Measurements from ENCODE around the gene GNPTG.

Gene GNPTG

GRCh38 chr16:1324286-1324826 is 27.4 kb upstream of the GNPTG start:
- H3K9me3 ChIP-seq (ENCODE audit: insufficient read depth, low read length): no peaks in the 10 kb centered on the region
- peaks cover 31% of the 10 kb centered on the region for H3K36me3 ChIP-seq (replicated peaks; ENCODE audit: low read depth, low read length)
- peaks cover 15% of the 10 kb centered on the region; the same call in 1 of the 2 replicates for H4K20me1 ChIP-seq (ENCODE audit: insufficient read depth, low read length)
- no peak overlapping the region for H3K4me3 ChIP-seq (ENCODE audit: low read length)
- no peak overlapping the region for H2AFZ ChIP-seq (ENCODE audit: low read depth, low read length)
- H3K4me2 ChIP-seq (ENCODE audit: low read length): no peak overlapping the region
- H3K79me2 ChIP-seq (ENCODE audit: low read length): peaks cover 2% of the 10 kb centered on the region; the same call in 1 of the 2 replicates
- TF ChIP-seq CTCF (IDR thresholded peaks at IDR 0.05; ENCODE audit: low read depth, low read length): no peak
- TF ChIP-seq EZH2phosphoT487 (IDR thresholded peaks at IDR 0.05; ENCODE audit: low read depth): no peak
- no peaks in the 10 kb centered on the region for H3K27me3 ChIP-seq (ENCODE audit: low read depth, low read length)
- H3K27ac ChIP-seq (ENCODE audit: low read length): no peak overlapping the region
- peaks cover 15% of the 10 kb centered on the region for H3K4me1 ChIP-seq (ENCODE audit: low read length)
- no peak overlapping the region for H3K9ac ChIP-seq (ENCODE audit: low read length)

- Histone ChIP-seq H4K20me1 (ENCODE audit: insufficient read depth, low read length) (peaks cover 11% of the 10 kb centered on the region; the same call in 1 of the 2 replicates), H3K36me3 (replicated peaks; ENCODE audit: low read depth, low read length) (peaks cover 21% of the 10 kb centered on the region), H3K79me2 (ENCODE audit: low read length) (no peaks in the 10 kb centered on the region; the same call in 1 of the 2 replicates), H3K9me3 (ENCODE audit: insufficient read depth, low read length) (no peaks in the 10 kb centered on the region), H2AFZ (ENCODE audit: low read depth, low read length) (no peak overlapping the region), H3K4me2 (ENCODE audit: low read length) (no peak overlapping the region), H3K9ac (ENCODE audit: low read length) (no peak overlapping the region), H3K27me3 (ENCODE audit: low read depth, low read length) (no peaks in the 10 kb centered on the region), H3K4me1 (ENCODE audit: low read length) (peaks cover 15% of the 10 kb centered on the region), H3K4me3 (ENCODE audit: low read length) (no peak overlapping the region), H3K27ac (ENCODE audit: low read length) (no peak overlapping the region)
- no peak for TF ChIP-seq EZH2phosphoT487 (IDR thresholded peaks at IDR 0.05; ENCODE audit: low read depth)
- no peak for TF ChIP-seq CTCF (IDR thresholded peaks at IDR 0.05; ENCODE audit: low read depth, low read length)
Measured at GRCh38 chr16:1325261-1325660, 26.5 kb upstream of the GNPTG start.

- H3K79me2 ChIP-seq (ENCODE audit: low read length): no peaks in the 10 kb centered on the region
- H3K36me3 ChIP-seq (replicated peaks; ENCODE audit: low read depth, low read length): peaks cover 16% of the 10 kb centered on the region
- H3K27ac ChIP-seq (ENCODE audit: low read length): peak overlapping the region; percentile 20; the same call in 1 of the 2 replicates
- H3K9ac ChIP-seq (ENCODE audit: low read length): peak overlapping the region; percentile 25; the same call in 1 of the 2 replicates
- no peak overlapping the region for H2AFZ ChIP-seq (ENCODE audit: low read depth, low read length)
- H3K4me1 ChIP-seq (ENCODE audit: low read length): peaks cover 15% of the 10 kb centered on the region
- H3K27me3 ChIP-seq (ENCODE audit: low read depth, low read length): no peaks in the 10 kb centered on the region
- no peaks in the 10 kb centered on the region for H3K9me3 ChIP-seq (ENCODE audit: insufficient read depth, low read length)
- TF ChIP-seq CTCF (IDR thresholded peaks at IDR 0.05; ENCODE audit: low read depth, low read length): no peak
- no peak for TF ChIP-seq EZH2phosphoT487 (IDR thresholded peaks at IDR 0.05; ENCODE audit: low read depth)
- H3K4me2 ChIP-seq (ENCODE audit: low read length): peak overlapping the region; percentile 53
- no peak overlapping the region for H3K4me3 ChIP-seq (ENCODE audit: low read length)
- peaks cover 11% of the 10 kb centered on the region; the same call in 1 of the 2 replicates for H4K20me1 ChIP-seq (ENCODE audit: insufficient read depth, low read length)
Measured at GRCh38 chr16:1325673-1326371, 25.9 kb upstream of the GNPTG start.

GRCh38 chr16:1326391-1326790 is 25.3 kb upstream of the GNPTG start:
- H3K9ac ChIP-seq (ENCODE audit: low read length): peak overlapping the region; percentile 25; the same call in 1 of the 2 replicates
- peak overlapping the region; percentile 38 for H3K27ac ChIP-seq (ENCODE audit: low read length)
- no peak overlapping the region for H2AFZ ChIP-seq (ENCODE audit: low read depth, low read length)
- no peaks in the 10 kb centered on the region for H3K79me2 ChIP-seq (ENCODE audit: low read length)
- H3K27me3 ChIP-seq (ENCODE audit: low read depth, low read length): no peaks in the 10 kb centered on the region
- TF ChIP-seq EZH2phosphoT487 (IDR thresholded peaks at IDR 0.05; ENCODE audit: low read depth) (no peak), CTCF (IDR thresholded peaks at IDR 0.05; ENCODE audit: low read depth, low read length) (no peak)
- no peaks in the 10 kb centered on the region for H3K9me3 ChIP-seq (ENCODE audit: insufficient read depth, low read length)
- peaks cover 17% of the 10 kb centered on the region for H3K4me1 ChIP-seq (ENCODE audit: low read length)
- H4K20me1 ChIP-seq (ENCODE audit: insufficient read depth, low read length): peaks cover 11% of the 10 kb centered on the region; the same call in 1 of the 2 replicates
- H3K4me2 ChIP-seq (ENCODE audit: low read length): peak overlapping the region; percentile 53
- H3K36me3 ChIP-seq (replicated peaks; ENCODE audit: low read depth, low read length): peaks cover 11% of the 10 kb centered on the region
- H3K4me3 ChIP-seq (ENCODE audit: low read length): 0 out of 2 replicates have a peak overlapping the region, but pooled peaks have one; percentile 15

Measured in OCI-LY3 (cell line).